Activated naive CD4-positive, alpha-beta T cell treated with anti-CD3 and anti-CD28 coated beads, Interleukin-2, amount 10 ng/mL, durations not matched to agents 5 hours and 36 hours (primary cell): ENCODE measurements around the gene CA10. TPM values are rescaled to one million over a fixed set of nuclear protein-coding genes. Genes with fewer than 3 reads are reported as not detected.

Source experiments
- total RNA-seq, 2 experiments: library from RNA; stranded (reverse); gene quantifications; one replicate each; pipeline ENCODE4 v1.2.3, GENCODE V29; 2021

CA10 gene
- total RNA-seq: not detected

DNA sequence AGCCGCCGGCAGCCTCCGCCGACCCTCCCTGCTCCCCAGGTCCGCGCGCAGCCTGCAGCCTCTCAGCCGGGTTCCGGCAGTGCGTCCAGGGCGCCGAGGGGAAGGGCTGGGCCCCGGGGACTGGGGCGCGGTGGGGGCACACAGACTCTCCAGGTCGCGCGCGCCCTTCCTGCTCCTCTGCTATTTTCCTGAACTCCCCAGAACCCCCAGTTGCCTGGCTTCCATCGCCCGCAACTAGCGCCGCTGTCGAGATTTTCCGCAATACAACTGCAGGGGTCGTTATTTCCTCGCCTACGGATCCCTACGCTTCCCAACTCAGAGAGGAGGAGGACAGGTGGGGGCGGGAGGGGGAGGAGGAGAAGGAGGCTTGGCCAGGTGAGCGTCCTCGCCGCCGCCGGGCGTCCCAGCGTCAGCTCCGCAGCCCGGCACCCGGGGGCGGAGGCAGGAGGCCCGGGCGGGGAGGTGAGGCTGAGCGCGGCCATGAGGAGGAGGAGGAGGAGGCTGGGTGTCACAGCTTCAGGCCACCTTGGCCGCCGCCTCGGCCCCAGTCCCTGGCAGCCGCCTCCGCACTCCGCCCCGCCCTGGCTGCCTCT, at the start of gene CA10:
Gene CA10, minus strand, starts transcription at position 265 of the 593 bp plus-strand sequence.

